GM18519 (cell line): ENCODE data around the gene MUC22.
"Not testable (repeated sequence)": the region's sequence is repeated elsewhere in the genome, so short reads cannot be mapped to it uniquely, and the experiment has no call there.

Experiments
- ATAC-seq: cut with Tn5 transposase; IDR thresholded peaks from one replicate; pipeline ENCODE4 v1.9.1; 2021; ENCODE audit warnings: mild to moderate bottlenecking, moderate library complexity; ENCODE audit not compliant: unreplicated experiment, low FRiP score

Gene MUC22

GRCh38 chr6:31010393-31011060, at the start of gene MUC22:
TSS of gene MUC22 (plus strand) at chr6:31010474. CDS start at chr6:31010707, 233 bp downstream.
- no peak for ATAC-seq

GRCh38 chr6:30960907-30961673, 49.2 kb upstream of the MUC22 start:
- ATAC-seq, result no peak

- ATAC-seq, result no peak
These were observed 47.6 kb upstream of the MUC22 start for GRCh38 chr6:30962716-30963115.

GRCh38 chr6:30963641-30964040, 46.6 kb upstream of the MUC22 start:
- no peak for ATAC-seq

GRCh38 chr6:30964075-30964474, 46.2 kb upstream of the MUC22 start:
- ATAC-seq, result no peak

GRCh38 chr6:30965140-30965601, 45.1 kb upstream of the MUC22 start:
- ATAC-seq, result no peak

GRCh38 chr6:30966154-30966553, 44.1 kb upstream of the MUC22 start:
- no peak for ATAC-seq

- not testable (repeated sequence) for ATAC-seq
These were observed 41.1 kb upstream of the MUC22 start for GRCh38 chr6:30969171-30969570.

GRCh38 chr6:30970946-30971345, 39.3 kb upstream of the MUC22 start:
- ATAC-seq, result no peak

- ATAC-seq, result no peak
These were observed 37.5 kb upstream of the MUC22 start for GRCh38 chr6:30972816-30973215.

GRCh38 chr6:30974490-30975252, 35.6 kb upstream of the MUC22 start:
- no peak for ATAC-seq

GRCh38 chr6:30979141-30979540, 31.1 kb upstream of the MUC22 start:
- ATAC-seq, result no peak

- ATAC-seq, result no peak
These were observed 30.6 kb upstream of the MUC22 start for GRCh38 chr6:30979690-30980089.

GRCh38 chr6:30981942-30982772, 28.1 kb upstream of the MUC22 start:
- no peak for ATAC-seq

GRCh38 chr6:30983439-30983838, 26.8 kb upstream of the MUC22 start, which contains the start of gene MUC21:
TSS of gene MUC21 (plus strand) at chr6:30983718. CDS start at chr6:30983959, 241 bp downstream.
- ATAC-seq, result no peak

GRCh38 chr6:30985490-30985889, 24.8 kb upstream of the MUC22 start:
- no peak for ATAC-seq

- no peak for ATAC-seq
These were observed 23.0 kb upstream of the MUC22 start for GRCh38 chr6:30987304-30987703.

- ATAC-seq, result no peak
These were observed 22.0 kb upstream of the MUC22 start for GRCh38 chr6:30988209-30988825.

GRCh38 chr6:30990422-30991086, 19.7 kb upstream of the MUC22 start:
- no peak for ATAC-seq
